ENCODE measurements around the gene TLR3.
"Not testable (repeated sequence)": the region's sequence is repeated elsewhere in the genome, so short reads cannot be mapped to it uniquely, and the experiment has no call there.

The TLR3 gene

GRCh38 chr4:186030399-186030775 is 38.6 kb upstream of the TLR3 start:
- Histone ChIP-seq H3K4me3 (ENCODE audit: low read depth, low read length) (no peak overlapping the region; the same call in 1 of the 2 replicates), H3K36me3 (no peaks in the 10 kb centered on the region), H3K27me3 (no peaks in the 10 kb centered on the region), H3K4me1 (peaks cover 10% of the 10 kb centered on the region), H3K9me3 (no peaks in the 10 kb centered on the region)
- no peak for TF ChIP-seq CTCF (IDR thresholded peaks at IDR 0.05; ENCODE audit: low read depth, low read length)
- no peak for DNase-seq

GRCh38 chr4:186030795-186031194 is 38.2 kb upstream of the TLR3 start:
- Histone ChIP-seq H3K27me3 (no peaks in the 10 kb centered on the region), H3K4me3 (ENCODE audit: low read depth, low read length) (no peak overlapping the region), H3K4me1 (peaks cover 10% of the 10 kb centered on the region), H3K9me3 (no peaks in the 10 kb centered on the region), H3K36me3 (no peaks in the 10 kb centered on the region)
- DNase-seq: no peak
- TF ChIP-seq CTCF (IDR thresholded peaks at IDR 0.05; ENCODE audit: low read depth, low read length): no peak

- no peak for DNase-seq
Measured at GRCh38 chr4:186032259-186032658, 36.7 kb upstream of the TLR3 start.

GRCh38 chr4:186033027-186033426 is 35.9 kb upstream of the TLR3 start:
- no peaks in the 10 kb centered on the region for H3K36me3 ChIP-seq
- DNase-seq: no peak
- no peak for TF ChIP-seq CTCF (IDR thresholded peaks at IDR 0.05; ENCODE audit: low read depth, low read length)
- H3K9me3 ChIP-seq: no peaks in the 10 kb centered on the region
- H3K4me3 ChIP-seq (ENCODE audit: low read depth, low read length): no peak overlapping the region
- no peaks in the 10 kb centered on the region for H3K27me3 ChIP-seq
- peaks cover 10% of the 10 kb centered on the region for H3K4me1 ChIP-seq

More at GRCh38 chr4:186032259-186032658, 36.7 kb upstream of the TLR3 start:
- no peak overlapping the region for H3K4me3 ChIP-seq (ENCODE audit: low read depth, low read length)
- no peaks in the 10 kb centered on the region for H3K36me3 ChIP-seq
- H3K9me3 ChIP-seq: no peaks in the 10 kb centered on the region
- peaks cover 10% of the 10 kb centered on the region for H3K4me1 ChIP-seq
- no peaks in the 10 kb centered on the region for H3K27me3 ChIP-seq
- peak; percentile 40 for TF ChIP-seq CTCF (IDR thresholded peaks at IDR 0.05; ENCODE audit: low read depth, low read length)

GRCh38 chr4:186034613-186035012 is 34.3 kb upstream of the TLR3 start:
- not testable (repeated sequence) for H3K9me3 ChIP-seq; H3K4me3 ChIP-seq (ENCODE audit: low read depth, low read length); H3K36me3 ChIP-seq; H3K27me3 ChIP-seq; DNase-seq; H3K4me1 ChIP-seq

GRCh38 chr4:186036976-186037581 is 31.9 kb upstream of the TLR3 start:
- no peaks in the 10 kb centered on the region for H3K36me3 ChIP-seq
- H3K4me3 ChIP-seq (ENCODE audit: low read depth, low read length): no peak overlapping the region
- H3K4me1 ChIP-seq: no peaks in the 10 kb centered on the region
- H3K27me3 ChIP-seq: no peaks in the 10 kb centered on the region; the same call in 1 of the 2 replicates
- no peak for TF ChIP-seq CTCF (IDR thresholded peaks at IDR 0.05; ENCODE audit: low read depth, low read length)
- no peaks in the 10 kb centered on the region for H3K9me3 ChIP-seq
- DNase-seq: no peak

Measured in BE2C (cell line).